Panc1 (cell line): ENCODE measurements around the gene HTRA2. TPM values are rescaled to one million over a fixed set of nuclear protein-coding genes. Genes with fewer than 3 reads are reported as not detected.
A peak's percentile ranks its signal among the peaks of the same experiment; 100 is the strongest.

ENCODE experiments used
- ATAC-seq: fragments of 200-7000 bp; cut with Tn5 transposase; 2 replicates; pipeline ENCODE4 v1.9.1; 2020; ENCODE audit warnings: mild to moderate bottlenecking, moderate library complexity
- BruUV-seq: library from RNA; stranded (reverse); fragments of 400-500 nt; replicated peaks from 2 replicates; lab custom pipeline; 2021; lab: Mats Ljungman, UMichigan
- CTCF ChIA-PET: fragments of 300-600 bp; sonication (Branson Sonifier 250); formaldehyde crosslinking; loops from one replicate; lab custom pipeline; 2022; ENCODE audit warnings: antibody characterized with exemption; lab: Charles Lee
- POLR2A ChIA-PET: fragments of 300-600 bp; sonication (Branson Sonifier 250); formaldehyde crosslinking; loops from one replicate; lab custom pipeline; 2022; ENCODE audit warnings: antibody characterized with exemption; lab: Charles Lee
- DNase-seq: peaks from one replicate; pipeline ENCODE4 v3.0.0-alpha.2; 2010; ENCODE audit warnings: low read depth, low spot score
- H3K27ac ChIP-seq: 2 replicates; pipeline ENCODE4 v1.5.1; 2011; ENCODE audit warnings: mild to moderate bottlenecking, low read length, inconsistent platforms
- H3K27me3 ChIP-seq: fragments of 200-500 bp; sonication (Bioruptor generic); 2 replicates; pipeline ENCODE4 v1.6.0; 2014; ENCODE audit warnings: low read length, inconsistent platforms; ENCODE audit not compliant: control insufficient read depth, insufficient read depth
- H3K36me3 ChIP-seq: fragments of 200-500 bp; sonication (Bioruptor generic); 2 replicates; pipeline ENCODE4 v1.5.1; 2014; ENCODE audit warnings: inconsistent platforms, mild to moderate bottlenecking, low read length, moderate library complexity; ENCODE audit not compliant: control insufficient read depth, insufficient read depth
- H3K4me1 ChIP-seq: 2 replicates; pipeline ENCODE4 v1.5.1; 2011; ENCODE audit warnings: inconsistent platforms, mild to moderate bottlenecking, low read length, moderate library complexity; ENCODE audit not compliant: control insufficient read depth, insufficient read depth
- H3K4me3 ChIP-seq, 2 experiments: 2 replicates each; pipeline ENCODE4 v1.5.1; 2011 to 2012; ENCODE audit warnings: low read depth in 2 of 2, low read length in 2 of 2, mild to moderate bottlenecking in 2 of 2, inconsistent platforms in 1 of 2, moderate library complexity in 1 of 2
- H3K9me3 ChIP-seq: fragments of 200-500 bp; sonication (Bioruptor generic); 2 replicates; pipeline ENCODE4 v1.5.1; 2014; ENCODE audit warnings: low read depth, mild to moderate bottlenecking, inconsistent platforms, low read length, moderate library complexity; ENCODE audit not compliant: control insufficient read depth, insufficient read depth
- CTCF ChIP-seq: fragments of 450-650 bp; IDR thresholded peaks from 2 replicates; pipeline ENCODE4 v1.5.1; 2017; ENCODE audit warnings: mild to moderate bottlenecking
- POLR2AphosphoS5 ChIP-seq: IDR thresholded peaks from 2 replicates; pipeline ENCODE4 v1.6.1; 2012; ENCODE audit warnings: mild to moderate bottlenecking, low read depth, low read length, moderate library complexity
- SIN3A ChIP-seq: IDR thresholded peaks from 2 replicates; pipeline ENCODE4 v1.6.1; 2012; ENCODE audit warnings: low read depth, mild to moderate bottlenecking, low read length, moderate library complexity, borderline replicate concordance; ENCODE audit not compliant: insufficient read depth
- TCF7L2 ChIP-seq: IDR thresholded peaks from 2 replicates; pipeline ENCODE4 v1.6.1; 2011; ENCODE audit warnings: mild to moderate bottlenecking, low read depth, low read length, inconsistent platforms
- in situ Hi-C: cut with HindIII; loops from 2 replicates; pipeline ENCODE4 v1.10.0; 2016; ENCODE audit warnings: low sequenced_read_pairs, low pct_unique_long_range_greater_than_20kb
- intact Hi-C: fragments of 100-400 bp; cut with micrococcal nuclease; formaldehyde crosslinking; loops from one replicate; pipeline ENCODE4 v1.10.0; 2022; ENCODE audit not compliant: unreplicated experiment
- total RNA-seq: library from RNA; stranded (reverse); gene quantifications from one replicate; pipeline ENCODE4 v1.2.1, GENCODE V29; 2021; ENCODE audit not compliant: unreplicated experiment
- TF ChIP-seq, protein P1 (sequence below), 2 experiments: IDR thresholded peaks; 2 replicates each; pipeline ENCODE4 v1.6.1; 2011 to 2012; ENCODE audit warnings: low read depth in 2 of 2, control low read depth in 1 of 2, low read length in 1 of 2, mild to moderate bottlenecking in 1 of 2, moderate library complexity in 1 of 2; ENCODE audit not compliant: insufficient read depth in 1 of 2

HTRA2 gene
- total RNA-seq, 1 experiment from 2014 or later: 21.2 TPM

GRCh38 chr2:74550231-74550630 is 20.5 kb downstream of the HTRA2 start:
- POLR2A ChIA-PET: interaction anchor here (0.8 kb wide), 1 partner anchor 46 kb away, joined by 3 read pairs; no protein-coding TSS in a partner anchor
- ATAC-seq: no peak
- TF ChIP-seq POLR2AphosphoS5: no peak
- no peak for TF ChIP-seq CTCF
- no peak for TF ChIP-seq TCF7L2
- in situ Hi-C loops: no loop called here
- Histone ChIP-seq H3K36me3 (no peaks in the 10 kb centered on the region), H3K4me3 (peak overlapping the region in 1 of 2 experiments; percentile 80; a peak in 1 of 4 replicates), H3K27me3 (no peaks in the 10 kb centered on the region; the same call in 1 of the 2 replicates), H3K9me3 (no peaks in the 10 kb centered on the region), H3K27ac (no peak overlapping the region), H3K4me1 (peaks cover 23% of the 10 kb centered on the region)
- TSS peak; percentile 80 for BruUV-seq
- intact Hi-C loops: no loop called here
- CTCF ChIA-PET: no interaction called here
- no peak for DNase-seq

DNA sequence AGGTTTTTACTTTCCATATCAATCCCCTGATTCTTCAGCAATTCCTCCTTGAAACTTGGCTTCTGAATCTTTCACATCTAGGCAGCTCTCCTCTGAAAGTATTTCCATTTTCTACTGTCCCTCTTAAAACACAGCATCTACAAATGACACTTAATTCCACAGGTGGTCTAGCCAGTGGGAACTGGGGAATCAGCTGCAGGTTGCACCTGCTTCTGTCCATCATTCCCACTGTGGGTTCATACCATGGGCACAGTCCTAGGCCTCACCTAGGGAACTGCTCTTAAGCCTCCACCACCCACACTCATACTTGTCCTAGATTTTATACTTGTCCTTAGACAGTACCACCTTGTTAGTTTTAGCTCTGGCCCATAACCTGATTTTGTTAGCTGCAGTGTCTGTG is 21.8 kb downstream of the HTRA2 start:
- in situ Hi-C loops: no loop called here
- TF ChIP-seq SIN3A (no peak), CTCF (no peak), POLR2AphosphoS5 (no peak), TCF7L2 (no peak)
- TF ChIP-seq, protein P1, sequence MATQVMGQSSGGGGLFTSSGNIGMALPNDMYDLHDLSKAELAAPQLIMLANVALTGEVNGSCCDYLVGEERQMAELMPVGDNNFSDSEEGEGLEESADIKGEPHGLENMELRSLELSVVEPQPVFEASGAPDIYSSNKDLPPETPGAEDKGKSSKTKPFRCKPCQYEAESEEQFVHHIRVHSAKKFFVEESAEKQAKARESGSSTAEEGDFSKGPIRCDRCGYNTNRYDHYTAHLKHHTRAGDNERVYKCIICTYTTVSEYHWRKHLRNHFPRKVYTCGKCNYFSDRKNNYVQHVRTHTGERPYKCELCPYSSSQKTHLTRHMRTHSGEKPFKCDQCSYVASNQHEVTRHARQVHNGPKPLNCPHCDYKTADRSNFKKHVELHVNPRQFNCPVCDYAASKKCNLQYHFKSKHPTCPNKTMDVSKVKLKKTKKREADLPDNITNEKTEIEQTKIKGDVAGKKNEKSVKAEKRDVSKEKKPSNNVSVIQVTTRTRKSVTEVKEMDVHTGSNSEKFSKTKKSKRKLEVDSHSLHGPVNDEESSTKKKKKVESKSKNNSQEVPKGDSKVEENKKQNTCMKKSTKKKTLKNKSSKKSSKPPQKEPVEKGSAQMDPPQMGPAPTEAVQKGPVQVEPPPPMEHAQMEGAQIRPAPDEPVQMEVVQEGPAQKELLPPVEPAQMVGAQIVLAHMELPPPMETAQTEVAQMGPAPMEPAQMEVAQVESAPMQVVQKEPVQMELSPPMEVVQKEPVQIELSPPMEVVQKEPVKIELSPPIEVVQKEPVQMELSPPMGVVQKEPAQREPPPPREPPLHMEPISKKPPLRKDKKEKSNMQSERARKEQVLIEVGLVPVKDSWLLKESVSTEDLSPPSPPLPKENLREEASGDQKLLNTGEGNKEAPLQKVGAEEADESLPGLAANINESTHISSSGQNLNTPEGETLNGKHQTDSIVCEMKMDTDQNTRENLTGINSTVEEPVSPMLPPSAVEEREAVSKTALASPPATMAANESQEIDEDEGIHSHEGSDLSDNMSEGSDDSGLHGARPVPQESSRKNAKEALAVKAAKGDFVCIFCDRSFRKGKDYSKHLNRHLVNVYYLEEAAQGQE (IDR thresholded peaks at IDR 0.05; ENCODE audit: insufficient read depth in 1 of 2, low read depth in 2 of 2, low read length in 1 of 2): no peak
- ChIA-PET POLR2A (interaction anchor here (0.6 kb wide), 1 partner anchor 651 kb away, joined by 4 read pairs; no protein-coding TSS in a partner anchor), CTCF (no interaction called here)
- Histone ChIP-seq H3K4me3 (no peak overlapping the region), H3K36me3 (no peaks in the 10 kb centered on the region), H3K27ac (no peak overlapping the region), H3K27me3 (no peaks in the 10 kb centered on the region; the same call in 1 of the 2 replicates), H3K9me3 (no peaks in the 10 kb centered on the region), H3K4me1 (peaks cover 23% of the 10 kb centered on the region)
- ATAC-seq (no peak), DNase-seq (no peak)
- BruUV-seq: no TSS peak
- intact Hi-C loops: no loop called here
